ACHN (cell line): ENCODE measurements around the gene OR1F1.
"Not testable (repeated sequence)": the region's sequence is repeated elsewhere in the genome, so short reads cannot be mapped to it uniquely, and the experiment has no call there.

ENCODE experiments used
- DNase-seq: peaks from one replicate; pipeline ENCODE4 v3.0.0-alpha.2; 2015
- in situ Hi-C: cut with HindIII; loops from 2 replicates; pipeline ENCODE4 v1.10.0; 2017; ENCODE audit warnings: low sequenced_read_pairs, low pct_ligation_motif_present, low pct_unique_long_range_greater_than_20kb

The OR1F1 gene

DNA sequence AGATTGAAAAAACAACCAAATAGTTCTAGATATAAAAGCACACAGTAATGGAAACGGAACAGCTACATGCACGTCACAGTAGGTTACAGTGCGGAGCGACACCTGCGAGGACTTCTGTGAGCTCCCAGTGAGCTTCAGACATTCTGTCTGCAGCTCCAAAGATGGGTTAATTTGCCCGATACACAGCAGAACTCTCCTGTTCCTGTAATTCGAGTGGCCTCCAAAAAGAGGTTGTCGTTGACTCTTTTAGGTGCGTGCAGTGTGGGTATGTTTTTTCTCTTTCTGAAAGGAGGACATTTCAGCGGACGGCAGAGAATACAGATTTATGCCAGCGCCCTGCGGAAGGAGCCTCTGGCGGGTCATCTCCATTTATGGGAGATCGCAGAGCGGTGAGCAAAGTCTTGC lies 2.9 kb downstream of the OR1F1 start:
- peak; percentile 35 for DNase-seq

DNA sequence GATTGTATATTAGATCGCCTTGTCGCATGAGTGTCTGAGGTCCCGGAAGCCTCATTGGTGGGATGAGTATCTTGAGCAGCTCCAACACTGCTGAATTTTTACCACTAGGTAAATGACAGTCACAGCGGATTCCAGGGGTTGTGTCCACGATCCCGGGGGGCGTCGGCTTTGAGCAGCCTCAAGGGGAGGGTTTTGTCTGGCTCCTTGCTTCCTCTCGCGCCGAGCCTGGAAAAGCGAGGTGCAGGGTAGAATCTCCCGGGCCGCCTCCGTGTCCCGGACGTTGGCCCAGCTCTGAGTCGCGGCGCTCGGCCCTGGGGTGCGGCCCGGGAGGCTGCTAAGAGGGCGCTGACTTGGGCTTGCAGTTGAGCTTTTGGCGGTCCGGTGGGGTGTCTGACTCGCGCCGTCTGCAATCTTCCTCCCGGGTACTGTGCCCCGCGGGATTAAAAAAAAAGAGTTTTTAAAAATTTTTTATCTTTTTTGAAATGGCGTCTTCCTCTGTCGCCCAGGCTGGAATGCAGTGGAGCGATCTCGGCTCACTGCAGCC lies 4.5 kb downstream of the OR1F1 start:
- in situ Hi-C loops: no loop called here
- no peak for DNase-seq

More for the DNA sequence above, 2.9 kb downstream of the OR1F1 start:
- in situ Hi-C loops: no loop called here

DNA sequence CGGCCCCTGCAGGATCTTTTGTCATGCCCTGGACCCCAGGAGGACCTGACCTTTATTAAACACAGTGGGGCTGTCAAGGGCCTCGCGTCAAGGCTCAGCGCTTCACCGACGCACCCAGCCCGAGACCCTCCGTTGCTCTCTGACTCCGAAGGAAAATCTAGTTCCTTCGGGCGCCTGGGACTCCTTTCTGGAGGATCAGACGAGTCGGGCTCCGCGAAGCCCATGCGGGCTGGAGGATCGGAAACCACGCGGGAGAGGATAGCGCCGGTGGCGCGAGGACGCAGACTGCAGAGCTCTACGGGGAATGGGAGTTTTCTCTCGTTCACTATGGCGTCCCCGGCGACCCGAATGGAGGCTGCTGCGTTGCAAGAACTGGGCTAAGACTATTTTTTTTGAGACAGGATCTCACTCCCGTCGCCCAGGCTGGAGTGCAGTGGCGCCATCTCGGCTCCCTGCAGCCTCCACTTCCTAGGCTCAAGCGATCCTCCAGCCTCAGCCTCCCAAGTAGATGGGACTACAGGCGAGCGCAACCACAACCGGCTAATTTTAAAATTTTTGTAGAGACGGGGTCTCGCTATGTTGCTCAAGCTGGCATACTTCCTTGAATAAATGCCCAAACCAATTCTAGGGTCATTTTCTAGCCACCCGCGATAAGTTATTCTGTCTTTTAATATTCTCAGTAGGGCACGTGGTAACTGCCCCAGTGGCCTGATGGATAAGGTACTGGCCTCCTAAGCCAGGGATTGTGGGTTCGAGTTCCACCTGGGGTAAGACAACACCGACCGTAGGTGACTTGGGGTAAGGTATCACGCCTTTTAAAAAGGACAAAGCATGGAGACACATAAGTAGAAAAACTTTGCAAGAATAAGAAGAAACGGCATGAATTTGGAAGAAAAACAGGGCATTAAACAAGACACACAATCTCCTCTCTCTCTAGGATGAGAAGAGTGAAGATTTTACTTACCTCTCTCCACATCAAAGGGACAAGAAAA lies 5.5 kb downstream of the OR1F1 start:
- no peak for DNase-seq
- in situ Hi-C loops: no loop called here

DNA sequence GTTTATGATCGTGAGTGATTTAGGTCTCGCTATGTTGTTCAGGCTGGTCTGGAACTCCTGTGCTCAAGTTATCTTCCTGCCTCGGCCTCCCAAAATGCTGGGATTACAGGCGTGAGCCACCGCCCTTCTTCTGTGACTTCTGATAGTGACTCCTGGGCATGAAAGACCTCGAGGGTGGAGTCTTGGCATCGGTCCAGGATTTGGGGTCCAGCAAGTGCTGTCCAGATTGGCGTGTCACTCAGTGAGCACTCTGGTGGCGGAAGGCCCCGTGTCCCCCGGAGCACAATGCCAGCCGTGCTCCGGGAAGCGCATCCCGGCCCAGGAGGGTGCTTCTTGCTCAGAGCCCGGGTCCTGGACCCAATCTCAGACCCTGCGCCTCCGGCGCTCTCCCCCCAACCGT lies 6.8 kb downstream of the OR1F1 start:
- no peak for DNase-seq
- in situ Hi-C loops: no loop called here

DNA sequence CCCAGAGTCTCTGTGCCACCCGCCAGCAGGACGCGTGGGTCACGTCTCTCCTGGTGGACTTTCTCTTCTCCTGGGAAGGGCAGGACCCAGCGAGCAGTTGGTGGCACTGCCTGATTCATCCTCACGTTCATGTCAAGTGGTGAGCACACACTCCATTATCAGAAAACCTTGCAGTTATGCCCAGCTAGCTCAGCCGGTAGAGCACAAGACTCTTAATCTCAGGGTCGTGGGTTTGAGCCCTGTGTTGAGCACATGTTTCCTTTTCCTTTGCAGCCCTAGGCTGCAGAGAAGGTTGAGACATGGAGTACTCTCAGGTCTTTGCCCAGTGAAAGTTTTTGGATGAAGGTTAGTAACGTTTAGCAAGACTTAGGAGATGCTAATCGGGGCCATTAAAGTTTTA lies 8.0 kb downstream of the OR1F1 start:
- in situ Hi-C loops: no loop called here
- no peak for DNase-seq

DNA sequence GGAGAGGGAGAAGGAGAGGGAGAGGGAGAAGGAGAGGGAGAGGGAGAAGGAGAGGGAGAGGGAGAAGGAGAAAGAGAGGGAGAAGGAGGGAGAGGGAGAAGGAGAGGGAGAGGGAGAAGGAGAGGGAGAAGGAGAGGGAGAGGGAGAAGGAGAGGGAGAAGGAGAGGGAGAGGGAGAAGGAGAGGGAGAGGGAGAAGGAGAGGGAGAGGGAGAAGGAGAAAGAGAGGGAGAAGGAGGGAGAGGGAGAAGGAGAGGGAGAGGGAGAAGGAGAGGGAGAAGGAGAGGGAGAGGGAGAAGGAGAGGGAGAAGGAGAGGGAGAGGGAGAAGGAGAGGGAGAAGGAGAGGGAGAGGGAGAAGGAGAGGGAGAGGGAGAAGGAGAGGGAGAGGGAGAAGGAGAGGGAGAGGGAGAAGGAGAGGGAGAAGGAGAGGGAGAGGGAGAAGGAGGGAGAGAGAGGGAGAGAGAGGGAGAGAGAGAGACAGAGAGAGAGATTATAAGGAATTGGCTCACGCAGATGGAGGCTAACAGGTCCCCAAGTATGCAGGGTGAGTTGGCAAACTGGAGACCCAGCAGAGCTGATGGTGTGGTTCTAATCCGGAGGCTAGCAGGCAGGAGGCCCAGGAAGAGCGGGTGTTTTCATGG lies 9.8 kb downstream of the OR1F1 start:
- DNase-seq, in situ Hi-C loops: not testable (repeated sequence)

DNA sequence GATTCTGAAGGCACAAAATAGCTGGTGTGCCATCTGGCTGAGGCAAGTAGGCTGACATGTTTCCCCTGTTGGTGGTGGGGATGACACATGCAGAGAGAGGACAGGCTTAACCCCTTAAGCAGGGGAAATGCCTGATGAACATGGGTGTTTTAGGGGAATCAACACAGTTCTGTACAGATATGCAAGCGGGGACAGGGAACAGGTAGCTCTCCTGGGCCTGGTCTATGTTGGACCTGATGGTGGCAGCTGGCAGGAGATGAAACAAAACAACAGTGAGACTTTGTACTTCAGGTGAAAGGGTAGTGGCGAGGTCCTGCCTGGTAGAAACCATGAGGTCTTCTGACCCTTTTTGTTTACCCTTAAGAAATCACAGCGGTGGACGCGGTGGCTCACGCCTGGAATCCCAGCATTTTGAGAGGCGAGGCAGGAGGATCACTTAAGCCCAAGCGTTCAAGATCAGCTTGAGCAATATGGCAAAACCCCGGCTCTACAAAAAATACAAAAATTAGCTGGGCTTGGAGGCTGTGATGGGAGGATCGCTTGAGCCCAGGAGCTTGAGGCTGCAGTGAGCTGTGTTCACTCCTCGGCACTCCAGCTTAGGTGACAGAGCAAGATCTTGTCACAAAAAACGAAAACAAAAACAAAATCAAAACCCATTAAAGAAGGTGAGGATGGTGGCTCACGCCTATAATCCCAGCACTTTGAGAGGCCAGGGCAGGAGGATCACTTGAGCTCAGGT lies 10.5 kb downstream of the OR1F1 start:
- in situ Hi-C loops: no loop called here
- DNase-seq: no peak

DNA sequence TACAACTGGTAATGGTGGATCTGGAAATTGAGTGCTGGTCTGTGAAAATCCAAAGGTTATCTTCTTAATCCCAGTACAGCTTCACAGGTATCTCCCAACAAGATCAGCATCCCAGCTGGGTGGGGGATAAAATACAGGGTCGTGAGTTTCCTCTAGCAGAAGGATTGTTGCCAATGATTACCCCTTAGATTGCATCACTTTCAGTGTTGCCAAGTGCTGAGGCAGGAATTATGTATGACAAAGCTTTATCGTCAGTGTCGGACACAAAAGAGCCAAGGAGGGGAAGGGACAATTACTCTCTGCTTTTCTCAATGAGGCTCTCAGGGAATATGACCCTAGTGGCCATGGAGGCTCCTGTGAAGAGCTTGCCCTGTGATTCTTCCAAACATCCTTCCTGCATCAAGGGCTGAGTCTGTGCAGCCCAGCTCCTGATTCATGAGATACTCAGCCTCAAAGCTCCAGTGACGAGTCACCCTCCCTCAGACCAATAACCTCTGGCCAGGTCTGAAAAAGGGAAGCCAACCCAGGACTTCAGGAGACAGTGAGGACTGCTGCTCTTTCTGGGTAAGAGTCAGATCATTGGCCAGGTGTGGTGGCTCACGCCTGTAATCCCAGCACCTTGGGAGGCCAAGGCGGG lies 15.0 kb downstream of the OR1F1 start:
- in situ Hi-C loops: no loop called here
- DNase-seq: no peak

DNA sequence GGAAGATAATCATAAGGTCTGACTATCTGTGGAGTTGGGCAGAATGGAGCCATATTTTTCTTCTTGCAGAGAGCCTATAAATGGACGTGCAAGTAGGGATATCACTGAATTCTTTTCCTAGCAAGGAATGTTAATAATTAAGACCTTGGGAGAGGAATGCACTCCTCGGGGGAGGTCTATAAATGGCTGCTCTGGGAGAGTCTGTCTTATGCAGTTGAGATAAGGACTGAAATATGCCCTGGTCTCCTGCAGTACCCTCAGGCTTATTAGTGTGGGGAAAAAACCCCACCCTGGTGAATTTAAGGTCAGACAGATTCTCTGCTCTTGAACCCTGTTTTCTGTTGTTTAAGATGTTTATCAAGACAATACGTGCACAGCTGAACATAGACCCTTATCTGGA lies 17.9 kb downstream of the OR1F1 start:
- in situ Hi-C loops: not testable (repeated sequence)

DNA sequence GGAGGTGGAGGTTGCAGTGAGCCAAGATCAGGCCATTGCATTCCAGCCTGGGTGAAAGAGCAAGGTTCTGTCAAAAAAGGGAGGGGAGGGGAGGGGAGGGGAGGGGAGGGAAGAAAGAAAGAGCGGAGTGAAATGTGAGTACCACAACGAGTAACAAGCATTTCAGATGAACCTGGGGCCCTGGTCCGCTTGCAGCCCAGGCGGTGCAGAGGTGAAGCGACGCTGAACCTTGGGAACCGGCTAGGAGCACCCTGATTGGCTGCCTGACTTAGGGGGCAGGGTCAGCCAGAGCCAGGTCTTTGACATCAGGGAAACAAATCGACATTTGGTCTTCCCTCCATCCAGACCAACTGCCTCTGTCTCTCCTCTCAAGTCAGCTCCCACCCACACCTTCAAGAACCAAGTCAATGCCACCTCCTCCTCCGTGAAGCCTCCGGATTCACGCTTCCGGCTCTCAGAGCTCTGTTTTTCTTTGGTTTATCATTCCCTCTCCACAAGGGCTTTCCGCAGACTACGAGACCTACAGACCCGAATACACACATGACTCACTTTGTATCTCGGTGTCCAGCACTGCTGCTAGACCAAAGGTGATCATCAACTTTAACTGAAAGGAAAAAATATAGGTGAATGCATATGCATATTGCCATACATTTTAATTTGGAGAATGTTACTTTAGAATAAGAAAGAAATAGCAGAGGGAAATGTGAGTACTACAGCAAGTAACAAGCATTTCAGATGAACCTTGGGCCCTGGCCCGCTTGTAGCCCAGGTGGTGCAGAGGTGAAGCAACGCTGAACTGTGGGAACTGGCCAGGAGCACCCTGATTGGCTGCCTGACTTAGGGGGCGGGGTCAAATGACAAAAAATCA lies 19.3 kb downstream of the OR1F1 start:
- no peak for DNase-seq
- in situ Hi-C loops: no loop called here

More for the DNA sequence above, 17.9 kb downstream of the OR1F1 start:
- not testable (repeated sequence) for DNase-seq

DNA sequence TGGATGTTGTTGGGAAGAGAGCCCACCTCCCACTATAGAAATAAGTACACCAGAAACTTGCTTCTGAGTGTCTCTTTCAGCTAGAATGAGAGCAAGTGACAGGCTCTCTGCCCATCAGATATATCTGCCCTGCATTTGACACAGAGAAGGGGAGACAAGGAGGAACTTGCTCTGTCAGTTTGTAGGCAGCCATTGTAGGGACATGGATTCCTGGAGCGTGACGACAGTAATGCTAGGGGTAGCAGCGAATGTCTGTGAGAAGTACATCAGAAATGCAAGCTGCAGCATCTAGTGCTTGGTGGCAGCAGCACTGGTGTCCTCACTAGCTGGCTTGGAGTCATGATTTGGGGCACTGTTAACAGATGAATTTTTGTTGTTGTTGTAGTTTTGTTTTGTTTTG lies 24.0 kb downstream of the OR1F1 start:
- no peak for DNase-seq

DNA sequence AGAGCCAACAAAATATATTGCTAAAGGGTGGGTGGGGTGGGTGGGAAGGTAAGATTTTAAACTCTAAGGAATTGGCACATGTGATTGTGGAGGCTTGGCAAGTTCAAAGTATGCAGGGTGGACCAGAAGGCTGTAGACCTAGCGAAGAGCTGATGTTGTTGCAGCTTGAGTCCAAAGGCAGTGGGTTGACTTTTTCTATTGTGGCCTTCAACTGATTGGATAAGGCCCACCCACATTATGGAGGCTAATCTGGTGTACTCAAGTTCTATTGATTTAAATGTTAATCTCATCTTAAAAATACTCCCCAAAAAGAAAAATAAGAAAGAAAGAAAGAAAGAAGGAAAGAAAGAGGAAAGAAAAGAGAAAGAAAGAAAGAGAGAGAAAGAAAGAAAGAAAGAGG lies 24.6 kb downstream of the OR1F1 start:
- DNase-seq: no peak
- in situ Hi-C loops: no loop called here

More for the DNA sequence above, 24.0 kb downstream of the OR1F1 start:
- in situ Hi-C loops: no loop called here

DNA sequence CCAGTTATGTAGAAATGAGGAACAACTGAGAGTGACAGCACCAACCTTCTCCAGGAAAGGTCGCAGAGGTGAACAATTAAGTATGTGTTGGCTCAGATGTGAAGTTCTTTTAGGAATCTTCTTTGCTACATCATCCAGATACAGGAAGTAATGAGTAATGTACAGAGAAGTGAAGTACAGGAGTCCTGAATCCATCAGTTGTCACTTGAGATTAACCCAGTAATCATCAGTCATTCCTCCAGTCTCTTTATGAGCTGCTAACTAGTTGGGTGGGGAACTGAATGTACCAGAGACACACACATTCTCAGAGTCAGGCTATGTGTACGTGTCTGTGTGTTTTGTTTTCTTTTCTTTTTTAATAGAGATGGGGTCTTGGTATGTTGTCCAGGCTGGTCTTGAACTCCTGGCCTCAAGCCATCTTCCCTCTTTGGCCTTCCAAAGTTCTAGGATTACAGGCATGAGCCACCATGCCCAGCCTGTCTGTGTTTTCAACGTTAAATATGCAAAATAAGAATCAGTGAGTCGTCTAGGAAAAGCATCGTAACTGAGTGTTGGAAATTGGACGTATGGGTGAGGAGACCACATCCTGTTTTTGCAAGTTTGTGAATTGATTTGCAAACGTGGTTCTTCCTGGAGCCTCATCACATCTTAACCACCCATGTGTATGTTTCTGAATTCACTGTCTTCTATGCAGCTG lies 27.0 kb downstream of the OR1F1 start:
- no peak for DNase-seq
- in situ Hi-C loops: no loop called here

DNA sequence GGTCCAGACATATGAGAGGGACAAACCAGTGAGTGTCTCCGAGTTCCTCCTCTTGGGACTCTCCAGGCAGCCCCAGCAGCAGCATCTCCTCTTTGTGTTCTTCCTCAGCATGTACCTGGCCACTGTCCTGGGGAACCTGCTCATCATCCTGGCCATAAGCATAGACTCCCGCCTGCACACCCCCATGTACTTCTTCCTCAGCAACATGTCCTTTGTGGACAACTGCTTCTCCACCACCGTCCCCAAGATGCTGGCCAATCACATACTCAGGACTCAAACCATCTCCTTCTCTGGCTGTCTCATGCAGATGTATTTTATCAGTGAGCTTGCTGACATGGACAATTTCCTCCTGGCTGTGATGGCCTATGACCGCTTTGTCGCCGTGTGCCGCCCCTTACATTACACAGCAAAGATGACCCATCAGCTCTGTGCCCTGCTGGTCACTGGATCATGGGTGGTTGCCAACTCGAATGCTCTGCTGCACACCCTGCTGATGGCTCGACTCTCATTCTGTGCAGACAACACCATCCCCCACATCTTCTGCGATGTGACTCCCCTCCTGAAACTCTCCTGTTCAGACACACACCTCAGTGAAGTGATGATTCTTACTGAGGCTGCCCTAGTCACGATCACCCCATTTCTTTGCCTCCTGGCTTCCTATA lies 27.7 kb downstream of the OR1F1 start:
- in situ Hi-C loops: no loop called here

DNA sequence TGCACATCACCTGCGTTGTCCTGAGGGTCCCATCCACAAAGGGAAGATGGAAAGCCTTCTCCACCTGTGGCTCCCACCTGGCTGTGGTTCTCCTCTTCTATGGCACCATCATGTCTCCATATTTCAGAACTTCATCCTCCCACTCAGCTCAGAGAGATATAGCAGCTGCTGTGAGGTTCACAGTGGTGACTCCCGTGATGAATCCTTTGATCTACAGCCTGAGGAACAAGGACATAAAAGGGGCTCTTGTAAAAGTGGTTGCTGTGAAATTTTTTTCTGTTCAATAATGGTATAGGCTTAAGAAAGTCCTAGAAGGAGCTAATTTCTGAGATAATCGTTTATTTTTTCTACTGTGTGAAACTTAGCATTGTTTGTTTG lies 28.2 kb downstream of the OR1F1 start:
- in situ Hi-C loops: no loop called here
- DNase-seq: no peak

More for the DNA sequence above, 27.7 kb downstream of the OR1F1 start:
- DNase-seq: no peak

DNA sequence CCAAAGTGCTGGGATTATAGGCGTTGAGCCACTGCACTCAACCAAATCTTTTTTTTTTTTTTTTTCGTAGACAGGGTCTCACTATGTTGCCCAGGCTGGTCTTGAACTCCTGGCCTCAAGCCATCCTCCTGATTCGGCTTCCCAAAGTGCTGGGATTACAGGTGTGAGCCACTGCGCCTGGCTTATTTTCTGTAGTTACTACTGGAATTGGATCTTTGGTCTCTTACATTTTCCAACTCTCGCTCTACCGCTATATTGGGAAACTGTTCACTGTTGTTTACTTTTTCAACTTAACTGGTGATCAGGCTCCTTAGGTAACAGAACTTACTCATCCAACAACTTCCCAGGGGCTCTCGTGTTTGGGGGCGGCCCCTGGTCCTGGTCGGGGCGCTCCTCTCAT lies 32.8 kb downstream of the OR1F1 start:
- in situ Hi-C loops: no loop called here
- DNase-seq: no peak
